ENCODE results near the gene SLC15A4.

- TF ChIP-seq RAD21 (IDR thresholded peaks at IDR 0.05; ENCODE audit: low read length) = no peak
- TF ChIP-seq, protein P1, sequence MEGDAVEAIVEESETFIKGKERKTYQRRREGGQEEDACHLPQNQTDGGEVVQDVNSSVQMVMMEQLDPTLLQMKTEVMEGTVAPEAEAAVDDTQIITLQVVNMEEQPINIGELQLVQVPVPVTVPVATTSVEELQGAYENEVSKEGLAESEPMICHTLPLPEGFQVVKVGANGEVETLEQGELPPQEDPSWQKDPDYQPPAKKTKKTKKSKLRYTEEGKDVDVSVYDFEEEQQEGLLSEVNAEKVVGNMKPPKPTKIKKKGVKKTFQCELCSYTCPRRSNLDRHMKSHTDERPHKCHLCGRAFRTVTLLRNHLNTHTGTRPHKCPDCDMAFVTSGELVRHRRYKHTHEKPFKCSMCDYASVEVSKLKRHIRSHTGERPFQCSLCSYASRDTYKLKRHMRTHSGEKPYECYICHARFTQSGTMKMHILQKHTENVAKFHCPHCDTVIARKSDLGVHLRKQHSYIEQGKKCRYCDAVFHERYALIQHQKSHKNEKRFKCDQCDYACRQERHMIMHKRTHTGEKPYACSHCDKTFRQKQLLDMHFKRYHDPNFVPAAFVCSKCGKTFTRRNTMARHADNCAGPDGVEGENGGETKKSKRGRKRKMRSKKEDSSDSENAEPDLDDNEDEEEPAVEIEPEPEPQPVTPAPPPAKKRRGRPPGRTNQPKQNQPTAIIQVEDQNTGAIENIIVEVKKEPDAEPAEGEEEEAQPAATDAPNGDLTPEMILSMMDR (conservative IDR thresholded peaks at IDR 0.05; ENCODE audit: low read depth, low read length) = no peak
- TF ChIP-seq POLR2A (IDR thresholded peaks at IDR 0.05; ENCODE audit: low read depth, low read length) = no peak
- TF ChIP-seq CHD1 (IDR thresholded peaks at IDR 0.05; ENCODE audit: low read depth, low read length) = no peak
- TF ChIP-seq MAFK (IDR thresholded peaks at IDR 0.05; ENCODE audit: low read depth, low read length) = no peak
- peak; percentile 21; the same call in 1 of the 2 replicates for TF ChIP-seq CEBPB (IDR thresholded peaks at IDR 0.05; ENCODE audit: low read depth, low read length)
- no peak for TF ChIP-seq ELK1 (IDR thresholded peaks at IDR 0.05; ENCODE audit: borderline replicate concordance, low read depth, low read length)
- TF ChIP-seq MAZ (IDR thresholded peaks at IDR 0.05; ENCODE audit: borderline replicate concordance, low read depth, low read length) = no peak
- TF ChIP-seq USF2 (IDR thresholded peaks at IDR 0.05; ENCODE audit: low read depth, low read length) = peak; percentile 6; the same call in 1 of the 2 replicates
- no peak for TF ChIP-seq RCOR1 (IDR thresholded peaks at IDR 0.05; ENCODE audit: insufficient replicate concordance, low read length)
- no peak for TF ChIP-seq BHLHE40 (IDR thresholded peaks at IDR 0.05; ENCODE audit: low read depth, low read length)
- TF ChIP-seq MXI1 (IDR thresholded peaks at IDR 0.05; ENCODE audit: borderline replicate concordance, low read depth, low read length) = no peak
- no peak for TF ChIP-seq RFX5 (IDR thresholded peaks at IDR 0.05; ENCODE audit: low read depth, low read length)
Measured at GRCh38 chr12:128817111-128818015, 6.4 kb downstream of the SLC15A4 start.

Measured in IMR-90 (cell line).